ENCODE measurements around the gene CDAN1.

DNA sequence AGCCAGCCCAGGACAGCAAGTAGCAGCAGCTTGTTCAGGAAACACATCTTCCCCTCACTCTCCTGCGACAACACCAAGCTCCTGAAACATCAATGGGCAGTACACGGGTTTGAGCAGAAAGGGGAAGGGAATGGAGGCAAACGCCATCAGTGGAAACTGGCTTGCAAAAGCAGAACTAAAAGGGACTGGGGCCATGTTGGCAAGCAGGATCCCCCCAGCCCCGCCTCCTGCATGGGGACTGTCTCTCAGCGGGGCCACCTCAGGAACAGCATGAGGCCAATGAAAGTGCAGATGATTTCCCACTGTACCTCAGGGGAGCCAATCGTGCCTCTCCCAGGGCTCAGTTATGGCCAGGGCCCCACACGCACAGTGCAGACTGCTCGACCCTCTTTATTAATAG is 6.8 kb downstream of the CDAN1 start:
- TF ChIP-seq, protein P1, sequence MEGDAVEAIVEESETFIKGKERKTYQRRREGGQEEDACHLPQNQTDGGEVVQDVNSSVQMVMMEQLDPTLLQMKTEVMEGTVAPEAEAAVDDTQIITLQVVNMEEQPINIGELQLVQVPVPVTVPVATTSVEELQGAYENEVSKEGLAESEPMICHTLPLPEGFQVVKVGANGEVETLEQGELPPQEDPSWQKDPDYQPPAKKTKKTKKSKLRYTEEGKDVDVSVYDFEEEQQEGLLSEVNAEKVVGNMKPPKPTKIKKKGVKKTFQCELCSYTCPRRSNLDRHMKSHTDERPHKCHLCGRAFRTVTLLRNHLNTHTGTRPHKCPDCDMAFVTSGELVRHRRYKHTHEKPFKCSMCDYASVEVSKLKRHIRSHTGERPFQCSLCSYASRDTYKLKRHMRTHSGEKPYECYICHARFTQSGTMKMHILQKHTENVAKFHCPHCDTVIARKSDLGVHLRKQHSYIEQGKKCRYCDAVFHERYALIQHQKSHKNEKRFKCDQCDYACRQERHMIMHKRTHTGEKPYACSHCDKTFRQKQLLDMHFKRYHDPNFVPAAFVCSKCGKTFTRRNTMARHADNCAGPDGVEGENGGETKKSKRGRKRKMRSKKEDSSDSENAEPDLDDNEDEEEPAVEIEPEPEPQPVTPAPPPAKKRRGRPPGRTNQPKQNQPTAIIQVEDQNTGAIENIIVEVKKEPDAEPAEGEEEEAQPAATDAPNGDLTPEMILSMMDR (IDR thresholded peaks at IDR 0.05): no peak
- no peak for TF ChIP-seq POLR2A (IDR thresholded peaks at IDR 0.05)
- no peak for TF ChIP-seq POLR2AphosphoS5 (IDR thresholded peaks at IDR 0.05)
